ENCODE results near the gene HPCA.
A peak's percentile ranks its signal among the peaks of the same experiment; 100 is the strongest.
"Not testable (repeated sequence)": the region's sequence is repeated elsewhere in the genome, so short reads cannot be mapped to it uniquely, and the experiment has no call there.

HPCA gene

DNA sequence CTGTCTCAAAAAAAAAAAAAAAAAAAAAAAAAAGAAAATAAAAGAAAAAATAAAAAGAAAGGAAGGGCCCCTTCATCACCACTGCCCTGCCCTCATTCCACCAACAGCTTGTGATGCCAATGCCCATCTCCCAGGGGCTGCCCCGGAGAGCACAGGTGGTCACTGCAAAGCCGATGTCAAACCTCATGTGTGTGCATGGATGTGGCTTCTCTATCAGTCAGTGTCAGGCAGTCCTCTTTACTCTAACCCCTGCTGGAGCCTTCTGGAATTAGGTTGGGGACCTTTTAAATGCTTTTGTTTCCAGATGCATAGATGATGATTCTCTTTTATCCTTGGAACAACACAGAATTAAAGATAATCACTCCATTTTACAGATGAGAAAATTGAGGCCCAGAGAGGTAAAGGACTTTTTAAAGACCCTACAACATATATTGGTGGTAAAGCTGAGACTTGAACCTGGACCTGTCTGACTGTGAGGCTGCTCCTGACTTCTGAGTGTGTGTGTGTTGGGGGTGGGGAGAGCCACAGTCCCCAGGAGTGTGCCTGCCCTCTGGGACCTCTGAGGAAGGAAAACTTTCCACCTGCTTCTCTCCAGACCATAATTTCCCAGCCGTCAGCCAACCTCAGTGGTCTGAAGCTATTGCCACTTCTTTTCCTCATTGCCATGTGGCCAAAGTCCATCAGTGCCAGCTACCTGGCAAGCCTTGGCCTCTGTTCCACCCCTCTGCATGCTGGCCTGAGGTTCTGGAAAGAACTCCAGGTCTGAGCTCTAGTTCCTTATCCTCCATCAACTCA, 17.9 kb downstream of the HPCA start:
- no peak for DNase-seq

DNA sequence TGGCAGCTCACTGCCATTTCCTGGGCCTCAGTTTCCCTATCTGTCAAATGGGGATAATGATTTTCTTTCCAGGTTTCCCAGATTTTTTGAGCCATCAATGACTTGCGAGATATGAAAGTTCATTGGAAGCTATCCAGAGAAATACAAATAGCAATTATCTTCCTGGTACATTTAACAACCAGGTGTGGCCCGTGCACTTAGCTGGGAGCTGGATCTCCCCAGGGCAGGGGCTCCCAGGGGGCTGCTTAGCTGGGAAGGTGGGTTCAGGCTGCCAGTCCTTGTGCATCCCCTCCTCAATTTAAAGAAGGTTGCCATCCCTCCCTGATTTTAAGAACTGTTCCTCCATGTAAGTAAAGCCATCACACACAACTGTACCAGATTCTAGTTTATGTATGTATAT, 18.5 kb downstream of the HPCA start:
- DNase-seq = no peak

DNA sequence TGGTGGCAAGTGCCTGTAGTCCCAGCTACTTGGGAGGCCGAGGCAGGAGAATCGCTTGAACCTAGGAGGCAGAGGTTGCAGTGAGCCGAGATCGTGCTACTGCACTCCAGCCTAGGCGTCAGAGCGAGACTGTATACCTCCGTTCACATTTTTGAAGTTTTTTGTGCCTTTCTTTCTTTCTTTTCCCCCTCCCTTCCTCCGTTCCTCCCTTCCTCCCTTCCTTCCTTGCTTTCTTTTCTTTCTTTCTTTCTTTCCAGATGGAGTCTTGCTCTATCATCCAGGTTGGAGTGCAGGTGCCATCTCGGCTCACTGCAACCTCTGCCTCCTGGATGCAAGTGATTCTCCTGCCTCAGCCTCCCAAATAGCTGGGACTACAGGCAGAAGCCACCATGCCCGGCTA, 19.3 kb downstream of the HPCA start:
- not testable (repeated sequence) for DNase-seq

DNA sequence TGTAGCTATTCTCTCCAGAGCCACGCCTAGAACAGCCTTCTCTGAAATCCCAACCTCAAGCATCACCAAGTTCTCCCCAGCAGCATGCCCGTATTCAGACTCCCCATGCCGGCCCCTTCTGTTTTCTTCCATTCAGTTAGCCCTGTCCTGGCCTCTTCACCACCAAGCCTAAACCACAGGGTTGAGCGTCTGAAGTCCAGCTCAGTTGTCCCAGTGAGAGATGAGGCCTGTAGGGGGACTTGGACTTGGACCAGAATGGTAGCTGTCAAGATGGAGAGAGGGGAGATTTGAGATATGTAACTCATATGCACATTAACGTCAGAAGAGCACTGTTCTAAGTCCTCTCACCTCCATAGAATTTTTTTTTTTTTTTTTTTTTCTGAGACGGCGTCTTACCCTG, 20.4 kb downstream of the HPCA start:
- DNase-seq = no peak

DNA sequence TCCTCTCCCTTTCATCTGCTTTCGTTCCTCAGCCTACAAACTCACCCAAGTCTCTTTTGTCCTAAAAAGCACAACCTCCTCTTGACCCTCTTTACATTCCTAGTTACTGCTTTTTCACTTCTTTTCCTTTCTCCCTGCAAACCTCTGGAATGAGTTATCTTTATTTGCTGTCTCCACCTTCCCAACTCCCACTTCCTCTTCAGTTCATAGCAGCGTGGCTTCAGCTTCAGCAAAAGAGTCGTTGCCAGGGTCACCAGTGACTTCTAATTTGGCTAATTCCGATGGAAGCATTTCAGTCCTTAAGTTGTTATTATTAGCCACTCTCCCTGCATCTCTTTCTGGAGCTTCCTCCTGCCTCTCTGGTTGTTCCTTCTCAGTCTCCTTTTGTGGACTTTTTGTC, 21.1 kb downstream of the HPCA start:
- DNase-seq = no peak

DNA sequence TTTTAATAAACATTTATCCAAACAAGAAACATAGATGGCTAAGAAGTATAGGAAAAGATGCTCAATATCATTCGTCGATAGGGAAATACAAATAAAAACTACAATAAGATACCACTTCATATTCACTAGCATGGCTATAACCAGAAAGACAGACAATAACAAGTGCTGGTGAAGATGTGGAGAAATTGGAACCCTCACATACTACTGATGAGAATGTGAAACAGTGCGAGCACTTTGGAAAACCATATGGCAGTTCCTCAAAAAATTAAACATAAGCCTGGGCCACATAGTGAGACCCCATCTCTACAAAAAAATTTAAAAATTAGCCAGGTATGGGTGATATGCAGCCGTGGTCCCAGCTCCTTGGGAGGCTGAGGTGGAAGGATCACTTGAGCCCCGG, 24.0 kb downstream of the HPCA start:
- DNase-seq = no peak

DNA sequence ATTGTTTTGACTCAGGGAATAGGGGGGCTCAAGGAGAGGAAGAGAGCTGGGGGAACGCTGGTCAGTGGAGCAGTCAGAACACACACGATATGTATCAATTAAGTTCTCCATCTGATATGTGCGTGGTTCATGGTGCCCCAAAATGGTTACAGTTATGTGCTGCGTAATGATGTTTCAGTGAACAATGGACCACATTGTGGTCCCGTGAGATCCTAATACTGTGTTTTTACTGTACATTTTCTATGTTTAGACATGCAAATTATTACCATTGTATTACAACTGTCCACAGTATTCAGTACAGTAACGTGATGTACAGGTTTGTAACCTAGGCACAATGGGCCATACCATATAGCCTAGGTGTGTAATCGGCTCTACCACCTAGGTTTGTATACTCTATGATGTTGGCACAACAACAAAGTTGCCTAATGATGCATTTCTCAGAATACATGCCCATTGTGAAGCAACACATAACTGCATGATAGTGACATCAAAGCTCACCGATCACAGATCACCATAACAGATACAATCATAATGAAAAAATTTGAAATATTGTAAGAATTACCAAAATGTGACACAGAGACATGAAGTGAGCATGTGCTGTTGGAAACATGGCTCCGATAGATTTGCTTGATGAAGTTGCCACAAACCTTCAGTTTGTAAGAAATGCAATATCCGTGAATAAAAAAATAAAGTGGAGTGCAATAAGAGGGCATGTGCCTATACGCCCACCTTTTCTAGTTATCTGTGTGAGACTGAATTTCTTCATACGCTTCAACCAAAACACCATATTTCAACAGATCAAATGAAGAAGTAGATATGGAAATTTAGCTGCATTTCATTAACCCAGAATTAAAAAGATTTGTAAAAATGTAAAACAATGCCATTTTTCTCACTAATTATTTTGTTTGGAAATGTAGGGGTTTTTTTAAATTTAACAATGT, 29.7 kb downstream of the HPCA start:
- no peak for DNase-seq

DNA sequence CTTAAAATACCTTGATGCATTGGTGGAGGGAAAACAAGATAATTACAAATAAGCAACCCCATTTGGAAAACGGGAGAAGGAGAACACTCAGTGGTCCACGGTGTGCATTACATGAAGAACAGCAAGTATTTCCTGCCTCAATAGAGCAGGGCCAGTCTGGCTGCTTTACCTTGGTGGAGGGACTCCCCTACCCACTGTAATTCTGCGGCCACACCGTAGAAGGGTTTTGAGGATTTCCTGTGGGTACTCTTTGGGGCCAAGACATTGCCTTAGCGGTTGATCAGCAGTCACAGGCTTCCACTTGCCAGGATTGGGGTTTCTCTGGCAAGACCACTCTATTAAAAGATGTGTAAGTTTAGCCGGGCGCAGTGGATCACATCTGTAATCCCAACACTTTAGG, 31.2 kb downstream of the HPCA start:
- DNase-seq = no peak

DNA sequence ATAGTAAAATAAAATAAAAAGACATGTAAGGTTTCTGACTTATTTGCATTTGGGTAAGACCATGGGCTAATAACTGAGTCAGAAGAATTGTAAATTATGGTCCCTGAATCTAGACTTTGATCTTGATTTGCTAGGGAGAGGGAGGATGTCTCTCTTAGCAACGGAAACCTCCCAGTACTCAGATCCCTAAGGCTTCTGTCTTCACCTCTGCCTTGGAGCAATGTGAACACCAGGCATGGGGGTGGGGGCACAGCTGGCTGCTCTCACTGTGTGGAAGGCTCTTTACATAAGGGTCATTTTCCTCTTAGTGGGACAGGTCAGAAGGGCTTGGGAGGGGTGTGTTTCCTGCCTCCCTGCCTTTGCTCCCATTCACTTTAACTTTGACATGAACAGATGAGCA, 31.9 kb downstream of the HPCA start:
- no peak for DNase-seq

DNA sequence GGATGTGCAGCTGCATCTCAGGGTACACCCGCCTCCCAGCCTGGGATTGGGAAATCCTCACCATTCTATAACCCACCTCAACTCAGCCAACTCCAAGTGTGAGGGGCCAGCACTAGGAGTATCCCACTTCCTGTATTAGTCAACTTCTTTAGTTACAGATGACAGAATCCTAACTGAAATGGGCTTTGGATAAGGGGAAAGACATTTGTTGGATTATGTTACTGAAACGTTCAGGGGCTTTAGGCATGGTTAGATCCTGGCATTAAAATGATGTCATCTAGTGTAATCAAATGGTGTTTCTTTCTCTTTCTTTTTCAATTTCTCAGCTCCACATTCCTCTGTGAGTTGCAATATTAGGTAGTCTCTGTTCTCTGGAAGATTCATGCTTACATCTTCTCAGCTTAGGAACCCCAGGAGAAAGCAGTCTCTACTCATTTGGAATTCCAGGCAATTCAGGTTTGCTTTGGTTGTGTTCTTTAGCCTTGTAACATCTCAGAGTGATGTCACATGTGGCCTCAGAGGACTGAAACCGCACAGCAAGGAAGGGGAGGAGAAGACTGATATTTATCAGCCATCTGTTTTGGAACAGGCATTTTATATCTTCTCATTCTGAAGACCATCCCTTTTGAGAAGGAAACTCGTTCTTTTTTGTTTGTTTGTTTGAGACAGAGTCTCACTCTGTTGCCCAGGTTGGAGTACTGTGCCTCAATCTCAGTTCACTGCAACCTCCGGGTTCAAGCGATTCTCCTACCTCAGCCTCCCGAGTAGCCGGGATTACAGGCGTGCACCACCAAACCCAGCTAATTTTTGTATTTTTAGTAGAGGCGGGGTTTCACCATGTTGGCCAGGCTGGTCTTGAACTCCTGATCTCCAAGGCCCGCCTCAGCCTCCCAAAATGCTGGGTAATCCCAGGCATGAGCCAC, 33.8 kb downstream of the HPCA start:
- DNase-seq = no peak

DNA sequence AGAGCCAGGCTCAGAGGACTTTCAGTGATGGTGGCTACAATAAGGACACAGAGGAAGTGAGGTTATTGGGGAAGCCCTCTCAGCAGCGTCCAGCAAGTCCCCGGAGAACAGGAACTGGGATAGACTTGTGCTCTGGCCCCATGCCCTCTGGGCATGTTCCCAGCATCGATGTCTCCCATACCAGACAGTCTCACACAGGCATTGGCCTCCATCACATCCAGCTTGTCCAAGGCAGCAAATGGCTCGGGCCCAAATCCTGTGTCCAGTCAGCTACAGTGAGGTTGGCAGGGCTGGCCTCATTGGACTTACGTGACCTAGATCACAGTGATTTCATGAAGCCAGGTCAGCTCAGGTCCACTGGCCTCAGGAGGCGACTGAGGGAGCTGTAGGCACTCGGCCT, 34.5 kb downstream of the HPCA start:
- no peak for DNase-seq

DNA sequence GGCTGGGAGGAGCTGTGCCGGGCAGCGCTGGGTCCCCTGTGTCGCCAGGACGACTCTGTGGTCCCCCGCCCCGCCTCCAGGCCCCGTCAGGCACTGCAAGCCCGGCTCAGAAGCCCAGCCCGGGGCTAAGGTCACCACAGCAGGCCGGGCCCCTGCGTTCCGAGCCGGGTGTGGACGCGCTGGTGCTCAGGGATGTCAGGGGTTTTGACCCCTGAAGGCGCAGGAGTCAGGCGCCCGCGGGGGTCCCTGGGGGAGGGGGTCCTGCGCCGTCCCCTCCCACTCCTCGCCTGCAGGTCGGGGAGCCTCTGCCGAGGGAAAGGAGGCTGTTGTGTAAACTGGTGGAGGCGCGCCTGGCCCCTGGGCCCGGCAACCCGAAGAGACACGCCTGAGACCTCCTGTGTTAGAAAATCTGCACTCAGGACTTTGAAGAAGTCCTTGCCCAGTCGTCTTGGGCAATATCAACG, 38.6 kb downstream of the HPCA start:
- DNase-seq = no peak

DNA sequence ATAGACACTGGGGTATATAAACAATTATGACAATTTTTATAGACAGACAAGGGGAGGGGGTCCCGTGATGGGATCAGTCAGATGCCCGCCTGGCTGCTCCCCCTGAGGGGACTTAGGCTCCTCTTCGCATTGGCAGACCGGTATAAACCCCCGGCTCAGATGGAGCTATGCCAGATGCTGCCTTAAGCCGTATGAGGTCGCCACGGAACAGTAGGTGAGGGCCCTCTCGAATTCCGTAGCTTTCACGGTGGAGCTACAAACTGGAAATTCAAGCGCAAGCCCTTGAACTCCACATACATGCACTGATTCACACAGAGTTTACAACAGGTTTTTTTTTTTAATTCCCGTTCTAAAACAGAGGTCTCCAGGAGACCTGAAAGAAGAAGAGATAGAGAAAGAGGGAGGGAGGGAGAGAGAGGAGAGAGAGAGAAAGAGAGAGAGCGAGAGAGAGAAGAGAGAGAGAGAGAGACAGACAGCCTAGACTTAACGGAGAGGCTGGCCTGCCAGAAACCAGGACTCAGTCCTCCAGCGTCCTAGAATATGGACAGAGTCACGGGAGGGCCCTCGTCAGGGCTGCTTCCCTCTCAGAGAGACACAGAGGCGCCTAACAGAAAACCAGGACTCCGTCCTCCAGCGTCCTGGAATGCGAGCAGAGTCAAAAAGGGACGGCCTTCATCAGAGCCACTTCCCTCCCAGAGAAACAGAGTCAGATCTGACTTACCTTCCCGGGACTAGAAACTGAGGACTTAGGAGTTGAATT, 39.3 kb downstream of the HPCA start:
- peak; percentile 40 for DNase-seq

DNA sequence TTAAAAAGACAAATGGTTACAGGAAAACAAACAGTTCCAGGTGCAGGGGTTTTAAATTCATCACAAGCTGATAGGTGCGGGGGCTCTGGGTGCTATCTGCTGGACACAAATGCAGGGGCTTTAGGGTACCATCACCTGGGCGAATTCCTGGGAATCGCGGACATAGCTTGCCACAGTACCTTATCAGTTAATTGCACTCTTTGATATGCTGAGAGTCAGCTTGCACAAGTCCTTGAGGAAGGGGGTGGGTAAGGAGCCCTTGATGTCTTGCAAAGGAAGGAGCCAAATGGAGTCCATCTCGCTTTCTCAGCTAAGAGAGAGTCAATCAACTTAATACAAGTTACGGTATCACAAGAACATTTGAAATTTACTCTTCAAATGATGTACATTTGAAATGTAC, 40.3 kb downstream of the HPCA start:
- DNase-seq = no peak

DNA sequence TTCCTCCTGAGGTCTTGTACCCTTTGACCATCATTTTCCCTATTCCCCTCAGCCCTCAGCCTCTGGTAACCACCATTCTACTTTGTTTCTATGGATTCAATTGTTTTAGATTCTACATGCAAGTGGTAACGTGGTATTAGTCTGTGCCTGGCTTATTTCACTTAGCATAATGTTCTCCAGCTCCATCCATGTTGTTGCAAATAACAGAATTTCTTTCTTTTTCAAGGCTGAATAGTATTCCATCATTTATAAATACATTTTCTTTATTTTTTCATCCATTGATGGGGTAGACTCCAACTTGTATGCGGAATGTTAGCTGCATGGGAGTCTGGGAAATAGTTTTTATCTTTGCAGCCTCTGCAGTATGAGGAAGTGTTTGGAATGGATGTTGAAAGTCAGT, 41.1 kb downstream of the HPCA start:
- DNase-seq = no peak

DNA sequence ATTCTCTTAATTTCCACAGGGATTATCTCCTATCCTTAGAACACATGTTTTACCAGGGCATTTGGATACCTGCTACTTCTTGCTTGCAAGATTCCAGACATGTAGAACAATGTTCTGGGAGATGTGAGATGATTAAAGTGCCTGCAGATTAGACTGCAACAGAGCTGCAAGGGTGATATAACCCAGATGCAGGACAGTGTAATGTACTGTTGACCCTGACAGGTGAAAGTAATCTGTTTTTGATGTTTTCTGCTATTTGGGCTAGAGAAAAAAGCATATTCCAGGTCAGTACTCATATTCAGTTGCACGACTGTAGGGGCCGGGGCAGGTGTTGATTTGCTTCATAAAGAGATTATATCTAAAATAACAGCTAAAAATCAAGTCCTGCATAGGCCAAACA, 42.0 kb downstream of the HPCA start:
- no peak for DNase-seq

DNA sequence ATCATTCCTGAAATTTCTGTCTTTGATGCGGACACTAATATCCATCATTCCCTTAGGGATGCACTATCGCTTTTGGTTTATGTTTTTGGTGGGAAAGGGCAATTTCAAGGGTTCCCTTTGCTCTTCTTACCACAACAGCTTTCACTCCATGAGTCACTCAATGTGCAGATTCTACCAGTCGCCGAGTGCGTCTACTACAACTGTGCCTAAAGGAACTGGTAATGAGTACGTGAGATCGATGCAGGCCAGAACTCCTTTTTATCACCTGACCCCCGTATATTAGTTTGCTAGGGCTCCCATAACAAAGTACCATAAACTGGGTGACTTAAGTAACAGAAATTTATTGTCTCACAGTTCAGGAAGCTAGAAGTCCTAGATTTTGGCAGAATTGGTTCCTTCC, 42.4 kb downstream of the HPCA start:
- DNase-seq = no peak

DNA sequence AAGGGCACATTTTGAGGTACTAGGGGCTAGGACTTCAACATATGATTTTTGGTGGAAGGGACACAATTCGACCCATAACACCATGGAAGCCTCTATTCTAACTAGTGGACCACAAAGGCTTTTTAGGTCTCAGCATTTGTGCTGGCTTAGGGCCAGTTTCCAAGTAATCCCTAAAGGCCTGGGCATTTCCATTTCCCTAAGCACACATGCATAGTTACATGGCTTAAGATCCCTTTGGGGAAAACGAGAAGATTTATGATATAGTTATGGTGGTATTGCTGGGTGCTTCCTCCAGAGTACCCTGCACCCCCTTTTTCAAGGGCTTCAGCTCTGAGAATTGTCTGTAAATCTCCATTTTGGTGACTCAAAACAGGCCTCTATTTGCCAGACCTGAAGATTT, 43.1 kb downstream of the HPCA start:
- no peak for DNase-seq

DNA sequence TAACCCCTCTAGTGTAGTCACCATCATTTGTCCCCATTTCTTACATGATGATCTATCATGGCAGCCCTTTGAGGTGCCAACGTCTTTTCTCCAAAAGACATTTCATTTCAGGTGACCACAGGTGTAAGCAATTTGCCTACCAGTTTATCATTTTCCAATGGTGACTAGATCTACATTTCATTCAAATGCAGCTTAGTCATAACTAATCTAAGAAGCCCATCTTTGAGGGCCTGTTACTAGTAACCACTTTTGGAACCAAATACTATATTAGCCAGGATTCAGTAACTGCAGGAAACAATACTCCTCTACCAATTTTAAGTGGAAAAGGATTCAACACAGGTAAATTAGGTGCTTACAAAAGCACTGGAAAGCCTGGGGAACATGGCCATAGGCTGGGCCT, 45.5 kb downstream of the HPCA start:
- DNase-seq = no peak

DNA sequence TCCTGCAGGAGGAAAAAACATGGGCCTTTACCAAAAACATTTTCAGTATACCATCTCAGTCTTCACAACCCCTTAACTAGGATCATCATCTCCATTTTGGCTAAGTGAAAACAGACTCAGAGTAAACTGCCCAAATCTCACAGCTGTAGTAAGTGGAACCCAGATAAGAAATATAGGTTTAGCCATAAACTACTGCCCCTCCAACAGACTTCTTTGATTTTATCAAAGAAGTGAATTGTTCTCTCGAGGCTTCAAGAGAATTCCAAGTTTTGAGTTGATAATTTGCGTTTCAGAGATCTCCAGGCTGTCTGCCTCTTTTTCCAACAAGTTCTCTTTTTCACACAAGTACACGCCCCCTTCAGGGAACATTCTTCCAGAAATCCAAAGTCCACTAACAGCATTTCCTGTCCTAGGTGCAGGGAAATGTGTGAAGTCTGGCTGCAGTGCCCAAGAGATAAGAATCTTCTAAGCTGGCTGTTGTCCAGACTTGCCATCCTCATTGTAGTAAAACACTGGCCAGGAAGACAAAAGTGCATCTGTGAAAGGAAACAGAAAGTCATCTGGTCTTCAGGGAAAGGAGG, 47.5 kb downstream of the HPCA start:
- DNase-seq = no peak

DNA sequence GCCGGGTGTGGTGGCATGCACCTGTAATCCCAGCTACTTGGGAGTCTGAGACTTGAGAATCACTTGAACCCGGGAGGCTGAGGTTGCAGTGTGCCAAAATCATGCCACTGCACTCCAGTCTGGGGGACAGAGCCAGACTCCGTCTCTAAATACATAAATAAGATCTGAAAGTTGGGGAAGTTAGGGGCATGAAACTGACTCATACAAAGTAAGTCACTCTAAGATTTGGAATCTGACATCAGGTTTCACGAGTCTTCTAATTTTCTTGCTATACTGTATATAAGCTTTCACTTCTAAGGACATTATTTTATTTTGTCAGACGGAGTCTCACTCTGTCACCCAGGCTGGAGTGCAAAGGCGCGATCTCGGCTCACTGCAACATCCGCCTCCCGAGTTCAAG, 48.2 kb downstream of the HPCA start:
- DNase-seq = no peak

DNA sequence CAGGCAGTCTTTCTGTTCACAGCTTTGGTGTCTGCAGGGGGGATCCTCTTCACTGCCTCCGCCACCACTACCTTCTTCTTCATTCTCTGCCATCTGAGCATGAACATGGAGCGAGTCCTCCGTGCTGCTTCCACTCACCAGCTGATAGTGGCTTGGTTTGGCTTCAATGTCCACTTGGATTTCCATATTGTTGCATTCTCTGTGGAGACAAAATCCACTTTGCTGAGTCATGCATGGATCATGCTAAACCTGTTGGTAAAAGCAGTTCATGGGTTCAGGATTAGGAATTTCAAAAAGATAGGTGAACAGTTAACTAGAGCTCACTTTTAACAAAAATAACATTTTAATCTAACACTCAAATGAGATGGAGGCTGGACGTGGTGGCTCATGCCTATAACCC, 50.8 kb downstream of the HPCA start:
- DNase-seq = no peak
